ENCODE data around the gene SLC4A1. TPM values are rescaled to one million over a fixed set of nuclear protein-coding genes. Genes with fewer than 3 reads are reported as not detected.

The SLC4A1 gene
- total and polyA plus RNA-seq, 2 of the 13 experiments (the other 11 are each of a cell fraction or from before 2014, with no cell fraction given), result not detected

DNA sequence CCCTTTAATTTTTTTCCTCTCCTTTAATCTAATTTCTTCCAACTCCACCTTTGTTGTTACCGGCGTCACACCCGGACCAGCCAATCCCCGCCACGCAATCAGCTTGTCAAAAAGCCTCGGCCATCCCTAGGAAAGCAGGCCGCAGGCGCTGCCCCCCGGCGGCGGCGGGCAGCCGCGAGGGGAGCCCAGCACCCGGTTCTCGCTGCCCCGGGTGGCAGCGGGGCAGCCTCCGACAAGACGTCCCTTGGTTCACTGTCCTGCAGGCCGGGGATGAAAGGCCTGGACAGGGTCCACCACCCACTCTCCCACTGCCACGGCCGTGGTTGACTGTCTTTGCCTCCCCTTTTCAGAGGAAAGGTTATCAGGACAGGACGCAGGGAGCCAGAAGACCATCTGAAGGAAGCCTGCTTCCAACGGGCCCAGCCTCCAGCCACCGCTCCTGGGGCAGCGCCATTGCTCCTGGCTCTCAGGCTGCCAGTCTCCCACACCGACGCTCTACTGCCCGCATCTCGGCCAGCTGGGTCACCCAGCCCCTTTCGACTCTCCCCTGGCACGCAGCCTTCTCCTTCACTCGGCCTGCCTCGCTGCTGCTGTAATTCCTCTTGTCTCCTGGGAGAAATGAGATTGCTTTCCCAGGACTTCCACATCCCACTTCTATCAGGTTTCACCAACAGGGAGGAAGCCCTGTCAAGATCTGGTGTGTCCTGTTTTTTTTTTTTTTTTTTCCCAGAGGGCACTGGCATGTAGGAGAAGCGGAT, 45.6 kb downstream of the SLC4A1 start (continued):
- no peak for TF ChIP-seq ZNF367 (CRISPR knock-in tag; IDR thresholded peaks at IDR 0.05; ENCODE audit: borderline replicate concordance)
- TF ChIP-seq, protein P1, sequence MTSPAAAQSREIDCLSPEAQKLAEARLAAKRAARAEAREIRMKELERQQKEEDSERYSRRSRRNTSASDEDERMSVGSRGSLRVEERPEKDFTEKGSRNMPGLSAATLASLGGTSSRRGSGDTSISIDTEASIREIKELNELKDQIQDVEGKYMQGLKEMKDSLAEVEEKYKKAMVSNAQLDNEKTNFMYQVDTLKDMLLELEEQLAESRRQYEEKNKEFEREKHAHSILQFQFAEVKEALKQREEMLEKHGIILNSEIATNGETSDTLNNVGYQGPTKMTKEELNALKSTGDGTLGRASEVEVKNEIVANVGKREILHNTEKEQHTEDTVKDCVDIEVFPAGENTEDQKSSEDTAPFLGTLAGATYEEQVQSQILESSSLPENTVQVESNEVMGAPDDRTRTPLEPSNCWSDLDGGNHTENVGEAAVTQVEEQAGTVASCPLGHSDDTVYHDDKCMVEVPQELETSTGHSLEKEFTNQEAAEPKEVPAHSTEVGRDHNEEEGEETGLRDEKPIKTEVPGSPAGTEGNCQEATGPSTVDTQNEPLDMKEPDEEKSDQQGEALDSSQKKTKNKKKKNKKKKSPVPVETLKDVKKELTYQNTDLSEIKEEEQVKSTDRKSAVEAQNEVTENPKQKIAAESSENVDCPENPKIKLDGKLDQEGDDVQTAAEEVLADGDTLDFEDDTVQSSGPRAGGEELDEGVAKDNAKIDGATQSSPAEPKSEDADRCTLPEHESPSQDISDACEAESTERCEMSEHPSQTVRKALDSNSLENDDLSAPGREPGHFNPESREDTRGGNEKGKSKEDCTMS (CRISPR knock-in tag; conservative IDR thresholded peaks at IDR 0.05), result no peak
- TF ChIP-seq GABPB1 (CRISPR knock-in tag; IDR thresholded peaks at IDR 0.05), result peak; percentile 67; the same call in 1 of the 2 replicates
- 0 out of 2 replicates have a peak, but pooled peaks have one; percentile 47 for TF ChIP-seq NRL (CRISPR knock-in tag; IDR thresholded peaks at IDR 0.05; ENCODE audit: borderline replicate concordance)
- TF ChIP-seq ZNF878 (CRISPR knock-in tag; IDR thresholded peaks at IDR 0.05), result no peak
- no peak for TF ChIP-seq HNF4G (IDR thresholded peaks at IDR 0.05; ENCODE audit: borderline replicate concordance, low read depth, low read length)
- TF ChIP-seq HNF4G (CRISPR knock-in tag; IDR thresholded peaks at IDR 0.05; ENCODE audit: borderline replicate concordance, low read depth), result no peak
- no peak for TF ChIP-seq HMG20A (CRISPR knock-in tag; IDR thresholded peaks at IDR 0.05; ENCODE audit: borderline replicate concordance)
- TF ChIP-seq, protein P2, sequence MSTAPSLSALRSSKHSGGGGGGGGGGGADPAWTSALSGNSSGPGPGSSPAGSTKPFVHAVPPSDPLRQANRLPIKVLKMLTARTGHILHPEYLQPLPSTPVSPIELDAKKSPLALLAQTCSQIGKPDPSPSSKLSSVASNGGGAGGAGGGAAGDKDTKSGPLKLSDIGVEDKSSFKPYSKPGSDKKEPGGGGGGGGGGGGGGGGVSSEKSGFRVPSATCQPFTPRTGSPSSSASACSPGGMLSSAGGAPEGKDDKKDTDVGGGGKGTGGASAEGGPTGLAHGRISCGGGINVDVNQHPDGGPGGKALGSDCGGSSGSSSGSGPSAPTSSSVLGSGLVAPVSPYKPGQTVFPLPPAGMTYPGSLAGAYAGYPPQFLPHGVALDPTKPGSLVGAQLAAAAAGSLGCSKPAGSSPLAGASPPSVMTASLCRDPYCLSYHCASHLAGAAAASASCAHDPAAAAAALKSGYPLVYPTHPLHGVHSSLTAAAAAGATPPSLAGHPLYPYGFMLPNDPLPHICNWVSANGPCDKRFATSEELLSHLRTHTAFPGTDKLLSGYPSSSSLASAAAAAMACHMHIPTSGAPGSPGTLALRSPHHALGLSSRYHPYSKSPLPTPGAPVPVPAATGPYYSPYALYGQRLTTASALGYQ (CRISPR knock-in tag; IDR thresholded peaks at IDR 0.05), result peak; percentile 19; the same call in 1 of the 2 replicates
- TF ChIP-seq, protein P3, sequence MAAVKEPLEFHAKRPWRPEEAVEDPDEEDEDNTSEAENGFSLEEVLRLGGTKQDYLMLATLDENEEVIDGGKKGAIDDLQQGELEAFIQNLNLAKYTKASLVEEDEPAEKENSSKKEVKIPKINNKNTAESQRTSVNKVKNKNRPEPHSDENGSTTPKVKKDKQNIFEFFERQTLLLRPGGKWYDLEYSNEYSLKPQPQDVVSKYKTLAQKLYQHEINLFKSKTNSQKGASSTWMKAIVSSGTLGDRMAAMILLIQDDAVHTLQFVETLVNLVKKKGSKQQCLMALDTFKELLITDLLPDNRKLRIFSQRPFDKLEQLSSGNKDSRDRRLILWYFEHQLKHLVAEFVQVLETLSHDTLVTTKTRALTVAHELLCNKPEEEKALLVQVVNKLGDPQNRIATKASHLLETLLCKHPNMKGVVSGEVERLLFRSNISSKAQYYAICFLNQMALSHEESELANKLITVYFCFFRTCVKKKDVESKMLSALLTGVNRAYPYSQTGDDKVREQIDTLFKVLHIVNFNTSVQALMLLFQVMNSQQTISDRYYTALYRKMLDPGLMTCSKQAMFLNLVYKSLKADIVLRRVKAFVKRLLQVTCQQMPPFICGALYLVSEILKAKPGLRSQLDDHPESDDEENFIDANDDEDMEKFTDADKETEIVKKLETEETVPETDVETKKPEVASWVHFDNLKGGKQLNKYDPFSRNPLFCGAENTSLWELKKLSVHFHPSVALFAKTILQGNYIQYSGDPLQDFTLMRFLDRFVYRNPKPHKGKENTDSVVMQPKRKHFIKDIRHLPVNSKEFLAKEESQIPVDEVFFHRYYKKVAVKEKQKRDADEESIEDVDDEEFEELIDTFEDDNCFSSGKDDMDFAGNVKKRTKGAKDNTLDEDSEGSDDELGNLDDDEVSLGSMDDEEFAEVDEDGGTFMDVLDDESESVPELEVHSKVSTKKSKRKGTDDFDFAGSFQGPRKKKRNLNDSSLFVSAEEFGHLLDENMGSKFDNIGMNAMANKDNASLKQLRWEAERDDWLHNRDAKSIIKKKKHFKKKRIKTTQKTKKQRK (IDR thresholded peaks at IDR 0.05; ENCODE audit: low read length), result no peak
- TF ChIP-seq, protein P4, sequence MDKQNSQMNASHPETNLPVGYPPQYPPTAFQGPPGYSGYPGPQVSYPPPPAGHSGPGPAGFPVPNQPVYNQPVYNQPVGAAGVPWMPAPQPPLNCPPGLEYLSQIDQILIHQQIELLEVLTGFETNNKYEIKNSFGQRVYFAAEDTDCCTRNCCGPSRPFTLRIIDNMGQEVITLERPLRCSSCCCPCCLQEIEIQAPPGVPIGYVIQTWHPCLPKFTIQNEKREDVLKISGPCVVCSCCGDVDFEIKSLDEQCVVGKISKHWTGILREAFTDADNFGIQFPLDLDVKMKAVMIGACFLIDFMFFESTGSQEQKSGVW (CRISPR knock-in tag; IDR thresholded peaks at IDR 0.05; ENCODE audit: borderline replicate concordance), result no peak
- peak; percentile 69 for TF ChIP-seq HDAC1 (CRISPR knock-in tag; IDR thresholded peaks at IDR 0.05)
- TF ChIP-seq BCL6 (CRISPR knock-in tag; IDR thresholded peaks at IDR 0.05), result no peak
- TF ChIP-seq, protein P5, sequence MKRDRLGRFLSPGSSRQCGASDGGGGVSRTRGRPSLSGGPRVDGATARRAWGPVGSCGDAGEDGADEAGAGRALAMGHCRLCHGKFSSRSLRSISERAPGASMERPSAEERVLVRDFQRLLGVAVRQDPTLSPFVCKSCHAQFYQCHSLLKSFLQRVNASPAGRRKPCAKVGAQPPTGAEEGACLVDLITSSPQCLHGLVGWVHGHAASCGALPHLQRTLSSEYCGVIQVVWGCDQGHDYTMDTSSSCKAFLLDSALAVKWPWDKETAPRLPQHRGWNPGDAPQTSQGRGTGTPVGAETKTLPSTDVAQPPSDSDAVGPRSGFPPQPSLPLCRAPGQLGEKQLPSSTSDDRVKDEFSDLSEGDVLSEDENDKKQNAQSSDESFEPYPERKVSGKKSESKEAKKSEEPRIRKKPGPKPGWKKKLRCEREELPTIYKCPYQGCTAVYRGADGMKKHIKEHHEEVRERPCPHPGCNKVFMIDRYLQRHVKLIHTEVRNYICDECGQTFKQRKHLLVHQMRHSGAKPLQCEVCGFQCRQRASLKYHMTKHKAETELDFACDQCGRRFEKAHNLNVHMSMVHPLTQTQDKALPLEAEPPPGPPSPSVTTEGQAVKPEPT (CRISPR knock-in tag; IDR thresholded peaks at IDR 0.05; ENCODE audit: low read depth), result peak; percentile 60; the same call in 1 of the 2 replicates
- TF ChIP-seq, protein P6, sequence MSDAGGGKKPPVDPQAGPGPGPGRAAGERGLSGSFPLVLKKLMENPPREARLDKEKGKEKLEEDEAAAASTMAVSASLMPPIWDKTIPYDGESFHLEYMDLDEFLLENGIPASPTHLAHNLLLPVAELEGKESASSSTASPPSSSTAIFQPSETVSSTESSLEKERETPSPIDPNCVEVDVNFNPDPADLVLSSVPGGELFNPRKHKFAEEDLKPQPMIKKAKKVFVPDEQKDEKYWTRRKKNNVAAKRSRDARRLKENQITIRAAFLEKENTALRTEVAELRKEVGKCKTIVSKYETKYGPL (CRISPR knock-in tag; IDR thresholded peaks at IDR 0.05), result 0 out of 2 replicates have a peak, but pooled peaks have one; percentile 50
- TF ChIP-seq TCF12 (IDR thresholded peaks at IDR 0.05), result no peak
- TF ChIP-seq TCF12 (CRISPR knock-in tag; IDR thresholded peaks at IDR 0.05), result peak; percentile 49; the same call in 1 of the 2 replicates
